ENCODE data around the gene GP1BB. TPM values are rescaled to one million over a fixed set of nuclear protein-coding genes. Genes with fewer than 3 reads are reported as not detected.

Gene GP1BB
- total RNA-seq, 5 donors from 2014 or later (not counting 1 experiment from before 2014, with no cell fraction given), result 0.19 to 2.1 (median 0.36) TPM

DNA sequence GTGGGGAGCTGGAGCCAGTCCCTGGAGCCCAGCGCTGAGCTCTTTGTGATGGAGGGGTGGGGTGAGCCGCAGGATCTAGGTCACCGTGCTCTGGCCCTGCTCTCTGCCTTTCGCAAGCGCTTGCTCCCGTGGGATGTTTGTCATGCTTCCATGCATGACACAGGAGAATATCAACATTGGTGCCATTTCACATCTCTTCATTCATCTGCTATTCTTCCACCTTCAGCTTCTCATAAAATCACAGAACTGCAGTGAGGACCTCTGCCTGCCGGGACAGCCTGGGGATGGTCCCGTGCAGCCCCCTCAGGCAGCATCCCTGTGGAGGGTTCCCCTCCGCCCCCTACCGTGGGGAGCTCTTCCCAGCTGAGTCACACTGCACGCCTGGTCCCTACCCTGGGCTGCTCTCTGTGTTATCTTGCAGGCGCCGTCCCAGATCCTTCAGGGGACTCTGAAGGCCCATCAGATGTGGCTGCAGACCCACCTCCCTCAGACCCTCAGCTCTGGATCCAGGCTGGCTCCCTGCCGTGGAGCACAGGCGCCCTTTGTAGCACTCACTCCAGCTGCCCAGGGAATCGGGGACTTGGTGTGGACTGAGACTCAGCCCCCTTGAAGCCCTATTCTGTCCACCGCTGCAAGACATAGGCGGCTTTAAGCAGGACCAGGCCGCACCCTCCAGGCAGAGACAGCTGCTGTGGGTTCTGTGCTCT lies 14.1 kb upstream of the GP1BB start:
- no peak overlapping the region for H3K27ac Mint-ChIP-seq
- H3K9me3 Mint-ChIP-seq, result no peaks in the 10 kb centered on the region
- H3K4me3 Mint-ChIP-seq, result no peak overlapping the region
- CTCF ChIA-PET, result no interaction called here
- peaks cover 0 to 5% of the 10 kb centered on the region in 2 experiments for H3K4me1 ChIP-seq (ENCODE audit: control insufficient read depth in 1 of 2, extremely low read depth in 1 of 2, insufficient read depth in 2 of 2, low read length in 2 of 2)
- no peak overlapping the region for H3K4me3 ChIP-seq (ENCODE audit: control insufficient read depth in 1 of 2, extremely low read depth in 1 of 2, low read length in 1 of 2)
- POLR2A ChIA-PET, result no interaction called here
- no peaks in the 10 kb centered on the region for H3K36me3 ChIP-seq (ENCODE audit: control insufficient read depth in 2 of 2, extremely low read depth in 1 of 2, insufficient read depth in 1 of 2, low read length in 1 of 2)
- no peak for DNase-seq
- H3K27me3 Mint-ChIP-seq, result peaks cover 5 to 16% of the 10 kb centered on the region in 2 donors
- H3K36me3 Mint-ChIP-seq, result no peaks in the 10 kb centered on the region
- no peak for ATAC-seq (replicated peaks in 1 of 4)
- no peak overlapping the region for H3K27ac ChIP-seq (ENCODE audit: low read length)
- H3K9me3 ChIP-seq, result no peaks in the 10 kb centered on the region
- H3K4me1 Mint-ChIP-seq, result peaks cover 0 to 3% (median 2%) of the 10 kb centered on the region in 3 donors
- peaks cover 0 to 47% of the 10 kb centered on the region in 2 experiments for H3K27me3 ChIP-seq (replicated peaks in 1 of 2; ENCODE audit: control insufficient read depth in 2 of 2, extremely low read depth in 1 of 2, insufficient read depth in 2 of 2, low read length in 1 of 2)
- WGBS (ENCODE audit: insufficient coverage), result 92% methylated on average over 15 of the region's 19 CpGs

DNA sequence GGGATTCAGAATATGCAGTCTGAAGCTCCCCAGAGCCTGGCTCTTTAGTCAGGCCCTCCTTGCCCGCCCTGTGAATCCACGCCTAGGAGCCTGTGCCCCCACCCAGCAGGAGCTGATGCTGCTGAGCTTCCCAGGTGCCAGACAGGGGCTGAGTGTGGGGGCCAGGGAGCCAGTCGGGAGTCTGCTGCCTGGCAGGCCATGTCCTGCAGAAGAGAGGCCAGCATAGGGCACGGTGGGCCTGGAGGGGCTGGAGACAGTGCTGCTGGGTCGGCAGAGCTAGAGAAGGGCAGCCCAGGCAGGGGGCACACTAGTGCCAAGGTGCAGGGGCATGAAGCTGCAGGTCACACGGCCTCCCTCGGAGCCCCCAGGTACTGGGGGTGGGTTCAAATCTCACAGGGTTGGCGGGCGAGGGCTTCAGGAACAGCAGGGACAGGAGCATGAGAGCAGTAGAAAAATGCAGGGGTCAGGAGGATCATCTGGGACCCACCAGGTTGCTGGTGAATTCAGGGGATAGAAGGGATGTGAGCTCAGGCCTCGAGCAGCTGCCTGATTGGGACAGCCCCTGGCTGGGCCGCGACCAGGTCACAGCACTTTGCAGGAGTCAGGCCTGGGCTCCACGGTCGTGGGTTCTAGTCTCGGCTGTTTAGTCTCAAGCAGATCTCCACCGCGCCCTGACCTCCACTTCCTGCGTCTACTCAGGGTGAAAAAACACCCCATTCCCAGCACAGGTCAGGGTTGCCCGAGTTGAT lies 13.1 kb upstream of the GP1BB start:
- H3K27me3 Mint-ChIP-seq, result peaks cover 5 to 17% of the 10 kb centered on the region in 2 donors

GRCh38 chr22:19710769-19711106 lies 12.6 kb upstream of the GP1BB start:
- Histone ChIP-seq H3K9me3 (no peaks in the 10 kb centered on the region), H3K27me3 (replicated peaks in 1 of 2; ENCODE audit: control insufficient read depth in 2 of 2, extremely low read depth in 1 of 2, insufficient read depth in 2 of 2, low read length in 1 of 2) (peaks cover 0 to 45% of the 10 kb centered on the region in 2 experiments), H3K27ac (ENCODE audit: low read length) (no peak overlapping the region), H3K36me3 (ENCODE audit: control insufficient read depth in 2 of 2, extremely low read depth in 1 of 2, insufficient read depth in 1 of 2, low read length in 1 of 2) (no peaks in the 10 kb centered on the region), H3K4me1 (ENCODE audit: control insufficient read depth in 1 of 2, extremely low read depth in 1 of 2, insufficient read depth in 2 of 2, low read length in 2 of 2) (peaks cover 0 to 10% of the 10 kb centered on the region in 2 experiments), H3K4me3 (ENCODE audit: control insufficient read depth in 1 of 2, extremely low read depth in 1 of 2, low read length in 1 of 2) (no peak overlapping the region)
- Mint-ChIP-seq H3K27ac (no peak overlapping the region), H3K9me3 (no peaks in the 10 kb centered on the region), H3K4me3 (no peak overlapping the region), H3K4me1 (peaks cover 0 to 4% (median 3%) of the 10 kb centered on the region in 3 donors), H3K36me3 (no peaks in the 10 kb centered on the region), H3K27me3 (peaks cover 5 to 19% of the 10 kb centered on the region in 2 donors)
- 86% methylated on average over 1 of the region's 6 CpGs for WGBS (ENCODE audit: insufficient coverage)
- ChIA-PET POLR2A (no interaction called here), CTCF (no interaction called here)
- DNase-seq (no peak), ATAC-seq (replicated peaks in 1 of 4) (no peak)

More for the DNA sequence above, 13.1 kb upstream of the GP1BB start:
- no peaks in the 10 kb centered on the region for H3K36me3 ChIP-seq (ENCODE audit: control insufficient read depth in 2 of 2, extremely low read depth in 1 of 2, insufficient read depth in 1 of 2, low read length in 1 of 2)
- no peak for ATAC-seq (replicated peaks in 1 of 4)
- WGBS (ENCODE audit: insufficient coverage), result 73% methylated on average over 17 of the region's 19 CpGs
- H3K9me3 ChIP-seq, result no peaks in the 10 kb centered on the region
- Mint-ChIP-seq H3K9me3 (no peaks in the 10 kb centered on the region), H3K4me3 (no peak overlapping the region), H3K27ac (no peak overlapping the region), H3K4me1 (peaks cover 0 to 4% (median 3%) of the 10 kb centered on the region in 3 donors), H3K36me3 (no peaks in the 10 kb centered on the region)
- POLR2A ChIA-PET, result no interaction called here
- peaks cover 0 to 10% of the 10 kb centered on the region in 2 experiments for H3K4me1 ChIP-seq (ENCODE audit: control insufficient read depth in 1 of 2, extremely low read depth in 1 of 2, insufficient read depth in 2 of 2, low read length in 2 of 2)
- CTCF ChIA-PET, result no interaction called here
- DNase-seq, result no peak
- H3K27me3 ChIP-seq (replicated peaks in 1 of 2; ENCODE audit: control insufficient read depth in 2 of 2, extremely low read depth in 1 of 2, insufficient read depth in 2 of 2, low read length in 1 of 2), result peaks cover 0 to 45% of the 10 kb centered on the region in 2 experiments
- no peak overlapping the region for H3K27ac ChIP-seq (ENCODE audit: low read length)
- no peak overlapping the region for H3K4me3 ChIP-seq (ENCODE audit: control insufficient read depth in 1 of 2, extremely low read depth in 1 of 2, low read length in 1 of 2)

GRCh38 chr22:19713245-19713644 lies 10.1 kb upstream of the GP1BB start:
- peaks cover 0 to 7% (median 6%) of the 10 kb centered on the region in 3 donors for H3K4me1 Mint-ChIP-seq
- CTCF ChIA-PET, result no interaction called here
- Histone ChIP-seq H3K4me3 (ENCODE audit: control insufficient read depth in 1 of 2, extremely low read depth in 1 of 2, low read length in 1 of 2) (no peak overlapping the region), H3K4me1 (ENCODE audit: control insufficient read depth in 1 of 2, extremely low read depth in 1 of 2, insufficient read depth in 2 of 2, low read length in 2 of 2) (peaks cover 0 to 18% of the 10 kb centered on the region in 2 experiments), H3K27me3 (replicated peaks in 1 of 2; ENCODE audit: control insufficient read depth in 2 of 2, extremely low read depth in 1 of 2, insufficient read depth in 2 of 2, low read length in 1 of 2) (peaks cover 0 to 58% of the 10 kb centered on the region in 2 experiments), H3K36me3 (ENCODE audit: control insufficient read depth in 2 of 2, extremely low read depth in 1 of 2, insufficient read depth in 1 of 2, low read length in 1 of 2) (no peaks in the 10 kb centered on the region), H3K9me3 (no peaks in the 10 kb centered on the region), H3K27ac (ENCODE audit: low read length) (no peak overlapping the region)
- H3K4me3 Mint-ChIP-seq, result peak overlapping the region; percentile 69 to 77 (median 72)
- POLR2A ChIA-PET, result no interaction called here
- peaks cover 5 to 34% of the 10 kb centered on the region in 2 donors for H3K27me3 Mint-ChIP-seq
- ATAC-seq (replicated peaks in 1 of 4) (no peak), DNase-seq (no peak)
- H3K36me3 Mint-ChIP-seq, result no peaks in the 10 kb centered on the region
- H3K9me3 Mint-ChIP-seq, result no peaks in the 10 kb centered on the region
- no peak overlapping the region for H3K27ac Mint-ChIP-seq
- WGBS (ENCODE audit: insufficient coverage), result 95% methylated on average over 4 of the region's 13 CpGs

DNA sequence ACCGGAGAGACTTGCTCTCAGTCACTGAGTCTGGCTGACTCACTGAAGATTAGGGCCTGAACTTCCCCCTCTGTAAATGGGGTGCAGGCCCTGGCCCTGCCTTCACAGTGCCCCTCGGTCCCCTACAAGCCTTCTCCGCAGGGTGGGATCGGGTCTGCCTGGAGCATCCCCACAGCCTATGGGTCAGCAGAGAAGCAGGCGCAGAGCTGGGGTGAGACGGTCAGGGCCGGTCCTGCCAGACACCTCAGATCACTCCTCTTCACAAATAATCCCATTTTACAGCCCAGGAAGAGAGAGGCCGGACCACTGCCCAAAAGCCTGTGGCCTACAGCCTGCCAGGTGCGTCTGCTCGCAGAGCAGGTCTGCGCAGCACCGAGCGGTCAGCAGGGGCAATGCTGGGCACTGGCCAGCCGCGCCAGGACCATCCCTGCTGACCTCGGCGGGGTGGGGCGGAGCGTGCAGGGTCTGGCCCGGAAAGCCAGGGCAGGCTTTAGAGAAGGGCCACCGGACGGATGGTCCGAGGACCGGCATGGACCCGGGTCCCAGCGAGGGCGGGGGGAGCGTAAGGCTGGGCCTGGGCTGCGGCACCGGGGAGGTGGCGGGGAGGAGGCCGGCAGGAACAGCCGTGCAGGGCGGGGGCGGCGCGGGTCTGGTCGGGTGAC lies 9.6 kb upstream of the GP1BB start:
- Mint-ChIP-seq H3K27me3 (peaks cover 5 to 34% of the 10 kb centered on the region in 2 donors), H3K36me3 (no peaks in the 10 kb centered on the region), H3K9me3 (no peaks in the 10 kb centered on the region), H3K27ac (no peak overlapping the region), H3K4me1 (peaks cover 0 to 7% (median 6%) of the 10 kb centered on the region in 3 donors), H3K4me3 (peak overlapping the region; percentile 69 to 77 (median 72))
- H3K36me3 ChIP-seq (ENCODE audit: control insufficient read depth in 2 of 2, extremely low read depth in 1 of 2, insufficient read depth in 1 of 2, low read length in 1 of 2), result no peaks in the 10 kb centered on the region
- H3K4me1 ChIP-seq (ENCODE audit: control insufficient read depth in 1 of 2, extremely low read depth in 1 of 2, insufficient read depth in 2 of 2, low read length in 2 of 2), result peaks cover 0 to 23% of the 10 kb centered on the region in 2 experiments
- DNase-seq (no peak), ATAC-seq (replicated peaks in 1 of 4) (no peak)
- 43% methylated on average over 36 of the region's 38 CpGs for WGBS (ENCODE audit: insufficient coverage)
- peak overlapping the region in 1 of 2 donors; percentile 0 for H3K4me3 ChIP-seq (ENCODE audit: control insufficient read depth in 1 of 2, extremely low read depth in 1 of 2, low read length in 1 of 2)
- CTCF ChIA-PET, result no interaction called here
- H3K27ac ChIP-seq (ENCODE audit: low read length), result no peak overlapping the region
- H3K27me3 ChIP-seq (replicated peaks in 1 of 2; ENCODE audit: control insufficient read depth in 2 of 2, extremely low read depth in 1 of 2, insufficient read depth in 2 of 2, low read length in 1 of 2), result peaks cover 0 to 58% of the 10 kb centered on the region in 2 experiments
- POLR2A ChIA-PET, result no interaction called here
- no peaks in the 10 kb centered on the region for H3K9me3 ChIP-seq

GRCh38 chr22:19714312-19715187 lies 8.8 kb upstream of the GP1BB start, which contains the start of gene SEPTIN5:
SEPTIN5 (plus strand) TSS chr22:19714503; CDS start chr22:19714589, 86 bp downstream.
- Mint-ChIP-seq H3K36me3 (no peaks in the 10 kb centered on the region), H3K4me3 (peak within 1 kb of the TSS; percentile 69 to 77 (median 72)), H3K27ac (no peak within 1 kb of the TSS), H3K4me1 (peaks cover 4 to 12% (median 10%) of the 10 kb centered on the region in 3 donors), H3K9me3 (no peaks in the 10 kb centered on the region), H3K27me3 (peaks cover 5 to 39% of the 10 kb centered on the region in 2 donors)
- CTCF ChIA-PET, result no interaction called here
- no peaks in the 10 kb centered on the region for H3K36me3 ChIP-seq (ENCODE audit: control insufficient read depth in 2 of 2, extremely low read depth in 1 of 2, insufficient read depth in 1 of 2, low read length in 1 of 2)
- peaks cover 0 to 60% of the 10 kb centered on the region in 2 experiments for H3K27me3 ChIP-seq (replicated peaks in 1 of 2; ENCODE audit: control insufficient read depth in 2 of 2, extremely low read depth in 1 of 2, insufficient read depth in 2 of 2, low read length in 1 of 2)
- ATAC-seq (replicated peaks in 1 of 4) (no peak), DNase-seq (no peak)
- WGBS (ENCODE audit: insufficient coverage), result under 1% methylated on average over 100 of the region's 106 CpGs
- H3K9me3 ChIP-seq, result no peaks in the 10 kb centered on the region
- H3K27ac ChIP-seq (ENCODE audit: low read length), result no peak within 1 kb of the TSS
- POLR2A ChIA-PET, result no interaction called here
- peak within 1 kb of the TSS in 1 of 2 donors; percentile 42 for H3K4me3 ChIP-seq (ENCODE audit: control insufficient read depth in 1 of 2, extremely low read depth in 1 of 2, low read length in 1 of 2)
- H3K4me1 ChIP-seq (ENCODE audit: control insufficient read depth in 1 of 2, extremely low read depth in 1 of 2, insufficient read depth in 2 of 2, low read length in 2 of 2), result peaks cover 0 to 28% of the 10 kb centered on the region in 2 experiments
